Endothelial cell of umbilical vein (primary cell): Measurements from ENCODE around the gene WWC1. TPM values are rescaled to one million over a fixed set of nuclear protein-coding genes. Genes with fewer than 3 reads are reported as not detected.

Source experiments
- BruUV-seq: library from RNA; stranded (reverse); fragments of 400-500 nt; replicated peaks from 2 replicates; lab custom pipeline; 2021; lab: Mats Ljungman, UMichigan
- CTCF ChIA-PET: fragments of 300-600, 350-600 bp; sonication (Branson Sonifier 250); formaldehyde crosslinking; loops from one replicate; lab custom pipeline; 2021; ENCODE audit warnings: antibody characterized with exemption, inconsistent platforms; lab: Charles Lee
- POLR2A ChIA-PET: fragments of 300-600, 350-600 bp; sonication (Branson Sonifier 250); formaldehyde crosslinking; loops from one replicate; lab custom pipeline; 2021; ENCODE audit warnings: antibody characterized with exemption, inconsistent platforms; lab: Charles Lee
- DNase-seq: peaks from one replicate; pipeline ENCODE4 v3.0.0-alpha.2; 2011; ENCODE audit warnings: low read depth, low spot score
- FAIRE-seq: peaks from 2 replicates; lab custom pipeline; 2011; peaks lifted over from hg19 to GRCh38; lab: Jason Lieb, UNC
- H2AFZ ChIP-seq: 2 replicates; pipeline ENCODE4 v1.6.0; 2012; ENCODE audit warnings: low read depth, low read length, control low read depth, inconsistent platforms
- H3K27ac ChIP-seq: 2 replicates; pipeline ENCODE4 v1.5.1; 2011; ENCODE audit warnings: low read depth, mild to moderate bottlenecking, control low read depth, low read length, moderate library complexity; ENCODE audit not compliant: insufficient read depth
- H3K27me3 ChIP-seq, 2 experiments: 2 replicates each; pipeline versions ENCODE4 v1.6.0 to v1.6.1; 2011; ENCODE audit warnings: low read length in 2 of 2, mixed read lengths in 1 of 2; ENCODE audit not compliant: control insufficient read depth in 2 of 2, insufficient read depth in 2 of 2
- H3K36me3 ChIP-seq, 2 experiments: 2 replicates in 1 of 2; 3 replicates in 1 of 2; pipeline ENCODE4 v1.5.1; 2011; ENCODE audit warnings: low read length in 2 of 2, mild to moderate bottlenecking in 1 of 2, moderate library complexity in 1 of 2; ENCODE audit not compliant: control insufficient read depth in 2 of 2, insufficient read depth in 2 of 2; ENCODE audit errors: extremely low read depth in 1 of 2
- H3K4me1 ChIP-seq: 3 replicates; pipeline ENCODE4 v1.5.1; 2011; ENCODE audit warnings: mild to moderate bottlenecking, low read length; ENCODE audit not compliant: control insufficient read depth, insufficient read depth; ENCODE audit errors: extremely low read depth
- H3K4me2 ChIP-seq: 2 replicates; pipeline ENCODE4 v1.6.1; 2011; ENCODE audit warnings: low read length, control low read depth, mixed read lengths; ENCODE audit not compliant: insufficient read depth
- H3K4me3 ChIP-seq, 3 experiments: fragments of 200-600 bp in 1 of 3; sonication (generic), shearing (Covaris generic) in 1 of 3; replicated peaks in 1 of 3; 2 replicates each; pipeline ENCODE4 v1.5.1; 2011 to 2016; ENCODE audit warnings: control low read depth in 3 of 3, low read length in 3 of 3, mild to moderate bottlenecking in 2 of 3, inconsistent platforms in 1 of 3, low read depth in 1 of 3, moderate library complexity in 1 of 3; ENCODE audit not compliant: insufficient read depth in 1 of 3
- H3K79me2 ChIP-seq: 2 replicates; pipeline ENCODE4 v1.6.0; 2012; ENCODE audit warnings: low read length, inconsistent platforms; ENCODE audit not compliant: control insufficient read depth, insufficient read depth
- H3K9ac ChIP-seq: replicated peaks from 2 replicates; pipeline ENCODE3; 2011; ENCODE audit warnings: low read length, control low read depth; ENCODE audit not compliant: insufficient read depth; ENCODE audit errors: extremely low read depth
- H3K9me1 ChIP-seq: replicated peaks from 3 replicates; pipeline ENCODE4 v1.6.0; 2011; ENCODE audit warnings: mild to moderate bottlenecking, low read length; ENCODE audit not compliant: control insufficient read depth, insufficient read depth; ENCODE audit errors: extremely low read depth
- H3K9me3 ChIP-seq: replicated peaks from 2 replicates; pipeline ENCODE4 v1.5.1; 2012; ENCODE audit warnings: low read length, inconsistent platforms; ENCODE audit not compliant: control insufficient read depth, insufficient read depth
- H4K20me1 ChIP-seq: replicated peaks from 2 replicates; pipeline ENCODE3; 2011; ENCODE audit warnings: mild to moderate bottlenecking, low read length; ENCODE audit not compliant: control insufficient read depth, insufficient read depth; ENCODE audit errors: extremely low read depth
- EZH2 ChIP-seq: IDR thresholded peaks from 2 replicates; pipeline ENCODE4 v1.6.1; 2012; ENCODE audit warnings: borderline replicate concordance, low read depth, mild to moderate bottlenecking, moderate library complexity, low read length, inconsistent platforms; ENCODE audit not compliant: severe bottlenecking
- FOS ChIP-seq: IDR thresholded peaks from 2 replicates; pipeline ENCODE4 v1.6.1; 2011; ENCODE audit warnings: mild to moderate bottlenecking, low read length, moderate library complexity, borderline replicate concordance; ENCODE audit not compliant: insufficient read depth
- GATA2 ChIP-seq: IDR thresholded peaks from 2 replicates; pipeline ENCODE4 v1.7.0; 2011; ENCODE audit warnings: low read depth, mild to moderate bottlenecking, moderate library complexity, mixed read lengths, low read length; ENCODE audit not compliant: insufficient read length, insufficient read depth
- JUN ChIP-seq: IDR thresholded peaks from 2 replicates; pipeline ENCODE4 v1.6.1; 2011; ENCODE audit warnings: borderline replicate concordance, low read depth; ENCODE audit not compliant: insufficient read length, insufficient read depth
- MYC ChIP-seq: IDR thresholded peaks from one replicate; pipeline ENCODE4 v1.6.1; 2011; ENCODE audit warnings: mild to moderate bottlenecking, low read depth, low read length
- POLR2A ChIP-seq: IDR thresholded peaks from 2 replicates; pipeline ENCODE4 v1.6.1; 2012; ENCODE audit warnings: low read depth, mild to moderate bottlenecking, control low read depth, low read length
- POLR2AphosphoS5 ChIP-seq: IDR thresholded peaks from 2 replicates; pipeline ENCODE4 v1.6.1; 2012; ENCODE audit warnings: low read depth, mild to moderate bottlenecking, control low read depth, low read length, moderate library complexity; ENCODE audit not compliant: insufficient read depth
- dilution Hi-C: fragments of 300-500 bp; cut with MboI; formaldehyde crosslinking; loops from one replicate; pipeline ENCODE4 v1.15.0; 2019; ENCODE audit warnings: low sequenced_read_pairs; ENCODE audit not compliant: extremely low pct_ligation_motif_present
- intact Hi-C: fragments of 100-400 bp; cut with micrococcal nuclease; formaldehyde crosslinking; loops from one replicate; pipeline ENCODE4 v1.10.0; 2022
- polyA plus RNA-seq, 4 experiments: library from polyadenylated mRNA; depleted of rRNA in 3 of 4; stranded (reverse) in 3 of 4; unstranded in 1 of 4; fragments of >200 nt; gene quantifications; 2 replicates each; pipeline versions ENCODE4 v1.2.1 to v1.2.3, GENCODE V29; 2011 to 2012; ENCODE audit warnings: missing spikeins in 1 of 4
- total RNA-seq: library from RNA; stranded (reverse); gene quantifications from 2 replicates; pipeline ENCODE4 v1.2.3, GENCODE V29; 2021
- TF ChIP-seq, protein P1 (sequence below): IDR thresholded peaks from 2 replicates; pipeline ENCODE4 v1.6.1; 2011; ENCODE audit not compliant: insufficient read depth, insufficient read length
- TF ChIP-seq, protein P2 (sequence below), 2 donors: IDR thresholded peaks; 1 replicate in 1 of 2; 2 replicates in 1 of 2; pipeline ENCODE4 v1.5.1; 2011; ENCODE audit warnings: low read length in 2 of 2, mild to moderate bottlenecking in 2 of 2, moderate library complexity in 2 of 2, control low read depth in 1 of 2, inconsistent platforms in 1 of 2, low read depth in 1 of 2; ENCODE audit not compliant: insufficient read depth in 1 of 2; ENCODE audit errors: extremely low read depth in 1 of 2

Gene WWC1
- total and polyA plus RNA-seq, 2 donors (not counting 3 experiments of a cell fraction or from before 2014, with no cell fraction given): 0.03 to 0.91 TPM

DNA sequence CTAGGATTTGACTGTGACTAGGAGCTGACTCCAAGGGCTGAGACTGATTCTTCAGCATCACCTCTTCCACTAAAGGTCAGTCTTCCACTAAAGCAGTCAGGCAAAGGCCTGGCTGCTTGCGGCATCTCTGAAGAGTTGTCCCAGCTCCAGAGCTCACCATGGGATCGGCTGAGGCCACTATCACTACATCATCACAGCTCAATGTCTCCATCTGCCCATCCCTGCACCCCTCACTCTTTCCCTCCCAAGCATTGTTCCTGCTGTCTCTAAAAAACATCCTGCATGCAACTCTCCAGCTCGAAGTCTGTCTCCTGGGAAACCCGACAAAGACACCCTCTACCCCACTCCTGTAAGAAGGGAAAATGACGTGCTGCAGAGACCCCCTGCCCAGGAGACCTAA lies 15.5 kb upstream of the WWC1 start:
- Histone ChIP-seq H4K20me1 (no peaks in the 10 kb centered on the region), H3K9ac (no peak overlapping the region), H2AFZ (no peak overlapping the region), H3K27ac (no peak overlapping the region), H3K27me3 (no peaks in the 10 kb centered on the region), H3K36me3 (no peaks in the 10 kb centered on the region), H3K9me1 (no peaks in the 10 kb centered on the region), H3K4me1 (no peaks in the 10 kb centered on the region), H3K4me2 (no peak overlapping the region), H3K4me3 (no peak overlapping the region), H3K79me2 (no peaks in the 10 kb centered on the region), H3K9me3 (no peaks in the 10 kb centered on the region)
- no TSS peak for BruUV-seq
- intact Hi-C loops (no loop called here), dilution Hi-C loops (no loop called here)
- DNase-seq (no peak), FAIRE-seq (no peak)
- TF ChIP-seq MYC (no peak), POLR2A (no peak), POLR2AphosphoS5 (no peak), JUN (no peak), GATA2 (no peak), FOS (no peak), EZH2 (no peak)
- TF ChIP-seq, protein P1, sequence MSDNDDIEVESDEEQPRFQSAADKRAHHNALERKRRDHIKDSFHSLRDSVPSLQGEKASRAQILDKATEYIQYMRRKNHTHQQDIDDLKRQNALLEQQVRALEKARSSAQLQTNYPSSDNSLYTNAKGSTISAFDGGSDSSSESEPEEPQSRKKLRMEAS: no peak
- TF ChIP-seq, protein P2, sequence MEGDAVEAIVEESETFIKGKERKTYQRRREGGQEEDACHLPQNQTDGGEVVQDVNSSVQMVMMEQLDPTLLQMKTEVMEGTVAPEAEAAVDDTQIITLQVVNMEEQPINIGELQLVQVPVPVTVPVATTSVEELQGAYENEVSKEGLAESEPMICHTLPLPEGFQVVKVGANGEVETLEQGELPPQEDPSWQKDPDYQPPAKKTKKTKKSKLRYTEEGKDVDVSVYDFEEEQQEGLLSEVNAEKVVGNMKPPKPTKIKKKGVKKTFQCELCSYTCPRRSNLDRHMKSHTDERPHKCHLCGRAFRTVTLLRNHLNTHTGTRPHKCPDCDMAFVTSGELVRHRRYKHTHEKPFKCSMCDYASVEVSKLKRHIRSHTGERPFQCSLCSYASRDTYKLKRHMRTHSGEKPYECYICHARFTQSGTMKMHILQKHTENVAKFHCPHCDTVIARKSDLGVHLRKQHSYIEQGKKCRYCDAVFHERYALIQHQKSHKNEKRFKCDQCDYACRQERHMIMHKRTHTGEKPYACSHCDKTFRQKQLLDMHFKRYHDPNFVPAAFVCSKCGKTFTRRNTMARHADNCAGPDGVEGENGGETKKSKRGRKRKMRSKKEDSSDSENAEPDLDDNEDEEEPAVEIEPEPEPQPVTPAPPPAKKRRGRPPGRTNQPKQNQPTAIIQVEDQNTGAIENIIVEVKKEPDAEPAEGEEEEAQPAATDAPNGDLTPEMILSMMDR (IDR thresholded peaks at IDR 0.05; ENCODE audit: extremely low read depth in 1 of 2, insufficient read depth in 1 of 2, low read depth in 1 of 2, low read length in 2 of 2): no peak
- POLR2A ChIA-PET: no interaction called here
- CTCF ChIA-PET: no interaction called here
